Stimulated activated naive CD4-positive, alpha-beta T cell (primary cell): ENCODE measurements around the gene KLHL17.
"Not testable (repeated sequence)": the region's sequence is repeated elsewhere in the genome, so short reads cannot be mapped to it uniquely, and the experiment has no call there.

Experiments
- DNase-seq, 6 experiments: peaks; one replicate each; lab custom pipeline; 2025; lab: John Stamatoyannopoulos, UW

Gene KLHL17

DNA sequence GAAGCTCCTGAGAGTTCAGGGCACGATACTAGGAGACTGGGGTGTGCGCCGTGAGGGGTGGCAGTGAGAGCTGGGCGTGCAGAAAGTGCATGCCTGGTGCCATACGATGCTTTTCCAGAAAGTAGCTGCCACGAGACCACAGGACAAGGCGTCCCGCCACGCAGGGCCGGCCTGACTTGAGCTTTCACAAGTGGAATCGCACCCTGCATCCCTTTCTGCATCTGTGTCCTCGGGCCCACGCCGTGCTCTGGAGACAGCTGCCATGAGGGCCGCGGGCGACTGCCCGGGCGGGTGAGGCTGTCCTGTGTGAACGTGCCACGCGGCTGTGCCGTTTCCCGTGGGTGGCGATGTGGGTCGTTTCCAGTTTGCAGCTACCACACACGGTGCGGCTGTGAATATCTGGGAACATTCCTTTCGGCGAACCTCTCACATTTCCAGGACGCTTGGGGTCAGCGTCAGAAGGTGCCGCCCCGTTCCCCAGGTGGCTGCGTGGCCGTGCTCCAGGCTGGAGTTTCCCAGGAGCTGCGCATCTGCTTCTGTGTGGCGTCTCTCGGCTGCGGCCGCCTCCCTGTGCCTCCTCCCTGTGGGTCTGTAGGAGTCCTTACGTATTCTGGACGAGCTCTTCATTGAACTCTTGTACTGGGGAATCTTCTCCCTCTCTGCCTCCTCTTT lies 22.5 kb downstream of the KLHL17 start:
- no peak for DNase-seq

DNA sequence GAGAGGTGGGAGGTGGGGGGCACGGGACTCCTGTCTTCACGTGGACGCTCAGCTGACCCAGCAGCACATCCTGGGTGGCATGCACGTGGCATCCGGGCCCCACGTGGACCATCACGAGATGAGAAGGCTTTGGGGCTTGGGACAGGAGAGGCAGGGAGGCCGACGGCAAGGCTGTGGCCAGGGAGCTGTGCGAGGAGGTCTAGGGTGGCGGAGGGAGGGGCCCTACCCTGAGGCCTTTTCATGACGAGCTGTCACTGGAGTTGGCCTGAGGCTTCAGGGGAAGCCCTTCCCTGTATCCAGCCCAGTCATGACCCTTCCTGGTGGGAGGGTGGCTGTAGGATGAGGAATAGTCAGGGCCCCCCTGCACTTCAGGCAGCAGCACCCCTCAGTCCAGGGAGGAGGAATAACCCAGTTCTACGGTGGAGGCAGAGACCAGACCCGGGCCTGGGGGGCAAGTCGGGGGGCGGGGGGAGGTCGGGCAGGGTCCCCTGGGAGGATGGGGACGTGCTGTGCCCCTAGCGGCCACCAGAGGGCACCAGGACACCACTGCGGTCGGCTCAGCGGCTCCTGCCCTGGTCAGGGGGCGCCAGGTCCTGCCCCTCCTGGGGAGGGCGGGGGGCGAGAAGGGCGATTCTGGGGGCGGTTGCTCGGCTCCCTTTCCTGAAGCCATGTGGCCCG lies 23.6 kb downstream of the KLHL17 start:
- peak in 5 of 6 experiments; percentile 28 to 69 (median 42) for DNase-seq

DNA sequence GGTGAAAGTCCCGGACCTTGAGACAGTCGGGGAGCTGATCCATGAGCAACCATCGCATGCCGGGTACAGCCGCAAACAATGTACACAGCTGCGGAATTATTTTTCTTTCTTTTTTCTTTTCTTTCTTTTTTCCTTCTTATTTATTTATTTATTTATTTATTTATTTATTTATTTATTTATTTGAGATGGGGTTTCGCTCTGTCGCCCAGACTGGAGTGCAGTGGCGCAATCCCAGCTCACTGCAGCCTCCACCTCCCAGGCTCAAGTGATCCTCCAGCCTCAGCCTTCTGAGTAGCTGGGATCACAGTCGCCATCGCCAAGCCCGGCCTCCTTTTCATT lies 24.1 kb downstream of the KLHL17 start:
- no peak for DNase-seq

DNA sequence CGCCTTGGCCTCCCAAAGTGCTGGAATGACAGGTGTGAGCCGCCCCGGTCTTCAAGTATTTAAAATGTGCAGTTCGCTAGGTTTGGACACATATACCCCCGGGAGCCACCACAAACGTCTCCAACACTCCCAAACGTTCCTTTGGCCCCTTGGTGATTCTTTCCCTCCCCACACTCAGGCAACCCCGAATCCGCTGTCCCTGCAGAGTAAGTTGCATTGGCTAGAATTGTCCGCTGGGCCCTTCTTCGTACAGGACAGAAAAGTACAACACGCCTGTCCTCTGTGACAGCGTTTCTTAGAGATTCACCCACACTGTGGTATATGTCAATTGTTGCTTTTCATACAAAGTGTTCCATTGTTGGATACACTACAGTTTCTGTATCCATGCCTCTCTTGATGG lies 24.7 kb downstream of the KLHL17 start:
- DNase-seq = no peak

DNA sequence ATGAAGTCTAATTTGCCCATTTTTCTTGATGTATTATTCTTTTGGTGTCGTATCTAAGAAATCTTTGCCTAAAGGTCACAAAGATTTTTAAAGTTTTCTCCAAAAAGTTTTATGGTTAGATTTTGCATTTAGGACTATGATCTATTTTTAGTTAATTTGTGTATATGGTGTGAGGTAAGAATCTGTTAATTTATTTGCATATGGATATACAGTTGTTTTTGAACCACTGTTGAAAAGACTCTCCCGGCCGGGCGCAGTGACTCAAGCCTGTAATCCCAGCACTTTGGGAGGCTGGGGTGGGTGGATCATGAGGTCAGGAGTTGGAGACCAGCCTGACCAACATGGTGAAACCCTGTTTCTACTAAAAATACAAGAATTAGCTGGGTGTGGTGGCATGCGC lies 27.7 kb downstream of the KLHL17 start:
- DNase-seq = not testable (repeated sequence)

DNA sequence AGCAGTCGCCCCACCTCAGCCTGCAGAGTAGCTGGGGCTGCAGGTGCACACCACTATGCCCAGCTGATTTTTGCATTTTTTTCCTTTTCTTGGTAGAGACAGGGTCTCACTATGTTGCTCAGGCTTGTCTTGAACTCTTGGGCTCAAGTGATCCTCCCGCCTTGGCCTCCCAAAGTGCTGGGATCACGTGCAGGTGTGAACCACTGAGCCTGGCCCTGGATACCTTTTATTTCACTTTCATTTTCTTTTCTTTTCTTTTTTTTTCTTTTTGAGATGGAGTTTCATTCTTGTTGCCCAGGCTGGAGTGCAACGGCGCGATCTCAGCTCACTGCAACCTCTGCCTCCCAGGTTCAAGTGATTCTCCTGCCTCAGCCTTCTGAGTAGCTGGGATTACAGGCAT lies 30.9 kb downstream of the KLHL17 start:
- not testable (repeated sequence) for DNase-seq

DNA sequence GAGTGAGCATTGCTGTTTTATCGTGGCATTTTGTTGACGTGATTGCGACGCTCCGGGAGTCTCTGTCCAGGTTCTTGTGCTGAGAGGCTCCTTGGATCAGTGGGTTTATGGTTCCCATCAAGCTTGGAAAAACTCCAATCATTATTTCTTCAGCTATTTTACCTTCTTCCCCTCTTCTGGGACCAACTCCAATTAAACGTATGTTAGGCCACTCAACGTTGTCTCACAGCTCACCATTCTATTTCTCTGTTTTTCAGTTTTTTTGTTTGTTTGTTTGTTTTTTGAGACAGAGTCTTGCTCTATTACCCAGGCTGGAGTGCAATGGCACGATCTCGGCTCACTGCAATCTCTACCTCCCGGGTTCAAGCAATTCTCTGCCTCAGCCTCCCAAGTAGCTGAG lies 31.5 kb downstream of the KLHL17 start:
- DNase-seq = no peak

DNA sequence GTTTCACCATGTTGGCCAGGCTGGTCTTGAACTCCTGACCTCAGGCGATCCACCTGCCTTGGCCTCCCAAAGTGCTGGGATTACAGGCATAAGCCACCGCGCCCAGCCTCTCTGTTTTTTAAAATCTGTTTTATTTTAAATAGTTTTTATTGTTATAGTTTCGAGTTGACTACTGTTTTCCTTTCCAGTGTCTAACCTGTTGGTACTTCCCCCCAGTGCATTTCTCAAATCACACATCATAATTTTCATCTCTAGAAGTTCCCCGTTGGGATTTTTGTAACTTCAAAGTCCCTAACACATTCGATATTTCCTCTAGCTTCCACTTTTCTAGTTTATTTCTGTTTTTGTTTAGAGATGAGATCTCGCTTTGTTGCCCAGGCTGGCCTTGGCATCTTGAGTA lies 32.0 kb downstream of the KLHL17 start:
- DNase-seq = no peak

DNA sequence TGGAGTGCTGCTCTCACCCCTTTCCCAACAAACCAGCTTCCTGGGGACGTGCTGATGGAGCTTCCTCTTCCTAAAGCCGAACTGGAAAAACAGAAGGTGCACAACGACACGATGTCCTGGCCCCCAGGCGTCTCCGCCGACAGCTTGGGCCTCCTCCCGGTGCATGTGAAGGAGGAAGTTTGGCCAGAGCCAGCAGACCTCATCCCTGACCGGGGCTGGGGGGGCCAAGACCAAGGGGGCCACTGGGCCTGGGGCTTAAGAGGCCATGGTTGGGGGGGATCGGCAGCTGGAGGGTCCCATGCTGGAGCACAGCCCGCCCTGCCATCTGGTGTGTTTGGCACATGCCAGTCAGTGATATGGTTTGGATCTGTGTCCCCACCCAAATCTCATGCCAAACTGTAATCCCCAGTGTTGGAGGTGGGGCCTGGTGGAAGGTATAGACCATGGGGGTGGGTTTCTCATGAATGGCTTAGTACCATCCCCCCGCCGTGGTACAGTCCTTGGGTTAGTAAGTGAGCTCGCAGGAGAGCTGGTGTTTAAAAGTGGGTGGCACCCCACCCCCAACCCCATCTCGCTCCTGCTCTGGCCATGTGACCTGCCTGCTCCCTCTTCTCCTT lies 33.1 kb downstream of the KLHL17 start:
- no peak for DNase-seq

DNA sequence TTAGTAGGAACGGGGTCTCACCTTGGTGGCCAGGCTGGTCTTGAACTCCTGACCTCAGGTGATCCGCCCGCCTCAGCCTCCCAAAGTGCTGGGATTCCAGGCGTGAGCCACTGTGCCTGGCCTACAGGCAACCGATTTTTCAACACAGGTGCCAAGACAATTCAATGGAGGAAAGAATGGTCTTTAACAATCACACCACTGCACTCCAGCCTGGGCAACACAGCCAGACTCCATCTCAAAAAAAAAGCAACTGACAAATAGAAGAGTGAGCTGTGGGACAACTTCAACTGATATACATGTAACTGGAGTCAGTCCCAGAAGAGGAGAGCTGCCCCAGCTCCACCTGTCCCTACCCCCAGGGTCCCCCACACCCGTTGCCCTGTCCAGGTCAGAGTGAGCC lies 34.2 kb downstream of the KLHL17 start:
- DNase-seq = not testable (repeated sequence)

DNA sequence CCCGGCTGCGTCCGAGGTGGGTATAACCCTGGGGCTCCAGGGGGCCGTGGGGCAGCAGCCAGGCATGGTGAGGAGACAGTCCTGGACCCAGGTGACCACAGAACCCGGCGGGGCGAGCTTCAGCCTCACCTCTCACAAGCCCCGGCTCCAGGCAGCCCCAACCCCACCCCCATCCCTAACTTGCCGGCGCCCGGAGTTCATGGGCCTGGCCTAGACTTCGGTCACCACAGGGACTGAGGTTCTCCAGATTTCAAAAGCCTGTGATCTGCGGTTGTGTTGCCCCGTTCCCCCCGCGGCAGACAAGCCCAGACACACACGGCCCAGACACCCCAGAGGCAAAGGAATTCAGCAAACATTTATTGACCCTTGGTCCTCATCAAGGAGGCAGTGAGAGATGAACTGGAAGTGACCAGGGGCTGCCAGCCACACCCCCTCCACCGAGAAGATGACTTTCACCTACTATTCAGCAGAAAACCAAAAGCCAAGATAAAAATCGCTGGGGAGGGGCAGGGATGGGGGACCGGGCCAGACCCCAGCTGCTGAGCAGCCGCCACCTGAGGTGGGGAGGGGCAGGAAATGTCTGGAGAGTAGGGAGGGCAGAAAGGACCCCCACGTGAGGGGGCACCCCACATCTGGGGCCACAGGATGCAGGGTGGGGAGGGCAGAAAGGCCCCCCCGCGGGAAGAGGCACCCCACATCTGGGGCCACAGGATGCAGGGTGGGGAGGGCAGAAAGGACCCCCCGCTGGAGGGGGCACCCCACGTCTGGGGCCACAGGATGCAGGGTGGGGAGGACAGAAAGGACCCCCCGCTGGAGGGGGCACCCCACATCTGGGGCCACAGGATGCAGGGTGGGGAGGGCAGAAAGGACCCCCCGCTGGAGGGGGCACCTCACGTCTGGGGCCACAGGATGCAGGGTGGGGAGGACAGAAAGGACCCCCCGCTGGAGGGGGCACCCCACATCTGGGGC lies 35.6 kb downstream of the KLHL17 start:
- no peak for DNase-seq

DNA sequence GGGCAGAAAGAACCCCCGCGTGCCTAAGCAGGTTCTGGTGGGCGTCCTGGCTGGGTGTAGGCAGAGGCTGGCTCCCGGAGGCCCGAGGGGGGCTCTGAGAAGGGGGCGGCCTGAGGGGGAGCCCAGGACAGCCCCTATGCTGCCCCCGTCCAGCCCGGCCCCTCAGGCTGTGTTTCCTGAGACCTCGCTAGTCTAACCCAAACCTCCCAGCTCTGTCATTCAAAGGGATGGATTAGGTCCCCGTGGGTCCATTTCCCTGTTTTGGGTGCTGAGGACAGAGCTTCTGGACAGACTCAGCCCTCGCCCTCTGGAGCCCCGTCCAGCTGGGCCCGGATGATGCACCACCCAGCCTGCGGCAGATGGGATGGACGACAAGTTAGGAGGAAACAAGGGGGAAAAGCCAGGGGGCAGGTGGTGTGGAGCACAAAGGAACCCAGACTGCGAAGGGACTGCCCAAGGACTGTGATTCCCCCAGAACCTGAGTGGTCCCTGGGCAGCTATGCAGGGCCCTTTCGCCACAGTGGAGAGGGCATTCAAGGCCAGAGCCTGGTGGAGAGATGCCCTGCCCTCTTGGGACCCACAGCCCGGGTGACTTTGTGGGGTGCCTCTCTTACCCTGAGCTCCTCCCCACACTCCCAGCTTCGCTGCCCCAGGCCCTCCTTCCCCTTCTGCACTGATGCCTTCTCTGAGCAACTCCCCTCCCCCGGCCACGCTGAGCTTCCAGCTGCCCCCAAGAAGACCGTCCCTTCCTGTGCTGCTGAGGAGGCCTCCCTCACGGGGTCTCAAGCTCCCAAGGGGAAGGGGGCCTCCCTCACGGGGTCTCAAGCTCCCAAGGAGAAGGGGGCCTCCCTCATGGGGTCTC lies 36.7 kb downstream of the KLHL17 start:
- DNase-seq = no peak

DNA sequence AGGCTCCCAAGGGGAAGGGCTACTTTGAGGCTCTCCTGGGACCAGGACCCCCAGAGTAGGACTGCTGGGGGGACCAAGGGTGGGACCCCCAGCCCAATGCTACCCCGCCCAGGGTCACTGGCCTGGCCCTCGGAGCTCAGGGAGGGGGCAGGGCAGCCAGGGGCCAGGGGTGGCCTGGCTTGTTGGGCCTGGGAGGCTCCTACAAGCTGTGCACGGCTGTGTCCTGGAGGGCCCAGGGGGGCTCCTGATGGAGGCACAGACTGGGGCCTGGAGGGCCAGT lies 37.3 kb downstream of the KLHL17 start:
- DNase-seq = no peak

DNA sequence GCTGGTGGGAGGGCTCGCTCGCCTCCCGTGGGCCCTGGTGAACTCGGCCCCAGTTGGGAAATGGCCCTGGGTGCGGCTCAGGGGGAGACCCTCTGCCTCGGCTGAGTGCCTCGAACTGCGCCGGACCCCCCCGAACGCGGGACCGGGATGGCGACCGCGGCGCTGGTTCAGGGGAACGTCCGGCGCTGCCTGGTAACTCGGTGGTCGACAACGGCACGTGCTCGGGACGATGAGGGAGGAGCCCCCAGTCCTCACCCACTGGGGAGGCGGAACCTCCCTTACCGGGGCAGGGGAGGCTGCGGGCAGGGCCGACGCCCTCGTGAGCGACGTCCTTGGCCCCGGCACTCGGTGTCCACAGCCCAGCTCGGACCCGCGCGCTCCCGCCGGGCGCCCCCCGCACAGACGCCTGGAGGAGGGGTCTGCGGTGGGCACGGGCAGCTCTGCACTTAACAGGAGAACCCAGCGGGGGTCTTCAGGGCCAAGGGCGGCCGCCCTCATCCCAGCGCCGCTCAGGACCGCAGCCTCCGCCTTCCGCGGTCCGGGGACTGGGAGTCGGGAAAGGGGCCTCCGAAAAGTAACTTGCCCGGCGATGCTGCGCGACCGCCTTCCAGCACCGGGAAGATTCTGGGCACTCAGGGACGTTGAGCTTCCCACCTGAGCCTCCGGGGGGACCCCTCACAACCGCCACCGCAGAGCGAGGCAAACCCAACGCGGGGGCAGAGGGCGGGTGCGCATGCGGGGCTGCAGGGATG lies 37.8 kb downstream of the KLHL17 start:
- no peak for DNase-seq

DNA sequence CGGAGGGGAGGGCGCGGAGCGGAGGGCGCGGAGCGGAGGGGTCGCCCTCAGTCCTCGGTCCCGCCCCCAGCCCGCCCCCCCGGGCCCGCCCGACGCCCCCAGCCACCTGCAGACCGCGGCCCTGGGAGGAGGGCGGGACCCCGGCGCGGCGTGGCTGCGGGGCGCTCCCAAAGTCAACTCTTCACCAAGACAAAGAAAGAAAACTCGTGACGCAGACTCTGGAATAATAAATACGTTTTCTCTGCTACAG lies 38.3 kb downstream of the KLHL17 start:
- DNase-seq = peak in 1 of 6 experiments; percentile 30

DNA sequence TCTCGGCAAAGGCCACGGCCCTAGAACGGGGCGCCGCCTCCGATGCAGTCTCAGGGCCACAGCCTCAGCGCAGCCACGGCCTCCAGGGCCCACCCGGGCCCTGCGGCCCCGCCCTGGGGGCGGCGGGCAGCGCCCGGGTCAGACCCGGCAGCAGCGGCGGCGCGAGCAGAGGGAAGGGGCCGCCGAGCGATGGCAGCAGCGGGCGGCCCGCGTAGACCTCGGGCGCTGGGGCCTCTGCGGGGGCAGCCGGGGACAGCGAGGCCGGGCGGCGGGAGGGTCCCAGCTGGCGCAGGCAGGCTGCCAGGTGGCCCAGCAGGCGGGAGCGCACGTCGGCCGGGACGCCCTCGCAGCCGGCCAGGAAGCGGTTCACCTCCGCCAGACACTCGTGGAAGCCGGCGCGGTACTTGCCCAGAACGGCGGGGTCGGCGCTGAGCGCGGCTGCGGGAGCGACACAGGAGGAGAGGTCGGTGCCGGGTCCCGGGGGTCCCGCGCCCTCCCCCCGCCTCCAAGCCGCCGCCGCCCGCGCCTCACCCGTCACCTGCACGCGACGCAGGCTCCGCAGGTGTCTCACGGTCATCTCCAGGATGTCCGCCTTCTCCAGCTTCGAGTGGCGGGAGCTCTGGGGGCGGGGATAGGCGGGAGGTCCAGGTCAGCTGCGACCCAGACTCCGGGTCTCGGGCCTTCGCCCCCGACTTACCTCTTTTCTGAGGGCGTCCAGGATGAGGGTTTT lies 38.8 kb downstream of the KLHL17 start:
- DNase-seq = peak in 4 of 6 experiments; percentile 10 to 54 (median 47)

DNA sequence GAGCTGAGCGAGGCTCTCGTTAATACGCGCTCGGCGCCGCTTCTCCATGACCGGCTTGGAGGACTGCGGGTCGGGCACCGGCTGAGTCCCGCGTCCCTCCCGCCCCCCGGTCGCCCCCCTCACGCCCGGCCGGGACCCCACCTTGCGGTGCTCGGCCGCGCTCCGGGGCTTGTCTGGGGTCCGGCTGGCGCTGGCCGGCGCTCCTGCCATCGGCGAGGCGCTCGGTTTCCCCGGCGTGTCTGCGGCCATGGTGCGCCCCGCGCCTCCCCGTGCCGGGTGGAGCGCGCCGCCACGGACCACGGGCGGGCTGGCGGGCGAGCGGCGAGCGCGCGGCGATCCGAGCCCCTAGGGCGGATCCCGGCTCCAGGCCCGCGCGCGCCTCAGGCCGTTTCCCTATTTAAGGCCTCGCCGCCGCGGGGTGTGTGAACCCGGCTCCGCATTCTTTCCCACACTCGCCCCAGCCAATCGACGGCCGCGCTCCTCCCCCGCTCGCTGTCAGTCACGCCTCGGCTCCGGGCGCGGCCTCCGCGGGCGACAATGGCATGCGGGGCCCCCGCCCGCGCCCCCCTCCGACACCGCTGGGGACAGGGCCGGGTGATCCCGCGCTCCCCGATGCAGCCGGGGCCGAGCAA lies 39.5 kb downstream of the KLHL17 start, which contains the start of gene HES4:
Gene HES4 (minus strand): TSS at position 373 of the 632 bp plus-strand sequence. CDS start 124 bp downstream, at position 249.
- DNase-seq = peak in 5 of 6 experiments; percentile 53 to 62 (median 56)

DNA sequence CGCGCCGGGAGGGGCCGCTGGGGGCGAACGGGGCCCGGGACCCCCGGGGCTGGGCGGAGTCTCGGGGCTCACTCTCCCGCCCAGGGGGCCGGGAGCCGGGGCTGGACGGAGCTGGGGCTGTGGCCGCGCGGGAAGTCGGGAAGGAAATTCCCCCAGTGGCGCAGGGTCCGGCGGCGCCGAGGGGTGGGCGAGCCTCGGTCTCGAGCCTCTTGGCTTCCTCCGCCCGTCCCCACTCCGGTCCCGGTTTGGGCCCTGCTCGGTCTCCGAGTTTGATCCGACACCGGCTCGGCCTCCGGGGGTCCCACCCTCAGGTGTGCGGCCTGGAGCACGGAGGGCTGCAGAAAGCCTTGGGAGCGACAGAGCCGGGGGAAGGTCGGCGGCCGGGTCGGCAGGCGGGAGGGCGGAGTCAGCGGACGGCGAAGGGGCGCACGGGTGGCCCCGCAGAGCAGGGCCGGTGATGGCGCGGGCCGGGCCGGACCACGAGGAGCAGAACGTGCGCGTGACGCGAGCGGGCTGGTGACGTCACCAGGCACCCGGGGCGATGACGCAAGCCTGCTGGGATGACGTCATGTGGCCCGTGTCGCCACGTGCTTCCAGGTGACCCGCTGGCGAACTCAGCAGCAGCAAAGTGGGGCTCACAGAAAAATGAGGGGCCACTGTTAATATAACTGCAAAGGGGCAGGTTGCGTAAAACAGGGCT lies 40.1 kb downstream of the KLHL17 start:
- DNase-seq = peak; percentile 60 to 77 (median 69)
